ENCODE data around the gene TBC1D26.

Gene TBC1D26

GRCh38 chr17:15782866-15783265 is 50.8 kb downstream of the TBC1D26 start:
- TF ChIP-seq EP300 (IDR thresholded peaks at IDR 0.05; ENCODE audit: borderline replicate concordance) = no peak
- no peak for TF ChIP-seq TAF1 (IDR thresholded peaks at IDR 0.05; ENCODE audit: low read depth)
- no peak for TF ChIP-seq EGR1 (IDR thresholded peaks at IDR 0.05)
- TF ChIP-seq YY1 (IDR thresholded peaks at IDR 0.05; ENCODE audit: low read depth) = no peak
- TF ChIP-seq USF1 (IDR thresholded peaks at IDR 0.05) = no peak
- no peak for TF ChIP-seq MAX (IDR thresholded peaks at IDR 0.05)
- TF ChIP-seq RAD21 (IDR thresholded peaks at IDR 0.05; ENCODE audit: low read depth) = no peak
- TF ChIP-seq CEBPB (IDR thresholded peaks at IDR 0.05) = no peak
- TF ChIP-seq ZBTB7A (IDR thresholded peaks at IDR 0.05; ENCODE audit: low read depth) = no peak
- no peak for TF ChIP-seq CREB1 (IDR thresholded peaks at IDR 0.05; ENCODE audit: low read depth)

GRCh38 chr17:15783461-15783860 is 51.4 kb downstream of the TBC1D26 start:
- TF ChIP-seq CREB1 (IDR thresholded peaks at IDR 0.05; ENCODE audit: low read depth) = no peak
- TF ChIP-seq TEAD4 (IDR thresholded peaks at IDR 0.05) = no peak
- TF ChIP-seq NFIC (IDR thresholded peaks at IDR 0.05) = no peak
- TF ChIP-seq ZBTB7A (IDR thresholded peaks at IDR 0.05; ENCODE audit: low read depth) = no peak
- no peak for TF ChIP-seq EGR1 (IDR thresholded peaks at IDR 0.05)

All from Ishikawa (cell line).